Measurements from ENCODE around the gene TRMT11.

- no peak for TF ChIP-seq EZH2phosphoT487 (conservative IDR thresholded peaks at IDR 0.05; ENCODE audit: low read length)
- TF ChIP-seq CTCF (IDR thresholded peaks at IDR 0.05; ENCODE audit: insufficient read depth, low read length, poor library complexity, severe bottlenecking), result no peak
Observed at GRCh38 chr6:125981571-125982185, 4.7 kb upstream of the TRMT11 start.

All from SU-DHL-6 (cell line).